ENCODE results near the gene SLC19A1.

Gene SLC19A1

DNA sequence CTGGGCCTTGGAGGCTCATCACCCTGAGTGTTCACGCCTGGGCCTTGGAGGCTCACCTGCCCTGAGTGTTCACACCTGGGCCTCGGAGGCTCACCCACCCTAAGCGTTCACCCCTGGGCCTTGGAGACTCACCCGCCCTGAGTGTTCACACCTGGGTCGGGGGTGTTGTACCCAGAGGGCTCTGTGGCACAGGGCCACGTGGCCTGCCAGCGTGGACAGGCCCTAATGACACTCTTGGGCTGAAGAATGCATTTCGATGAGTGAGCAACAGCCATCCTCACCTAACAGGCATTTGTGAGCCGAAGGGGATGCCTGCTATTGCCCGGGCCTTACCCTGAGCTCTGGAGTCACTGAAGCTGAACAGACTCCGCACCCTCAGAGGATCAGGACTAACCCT, 17.5 kb downstream of the SLC19A1 start:
- ChIA-PET CTCF (no interaction called here), POLR2A (no interaction called here)
- TF ChIP-seq, protein P1, sequence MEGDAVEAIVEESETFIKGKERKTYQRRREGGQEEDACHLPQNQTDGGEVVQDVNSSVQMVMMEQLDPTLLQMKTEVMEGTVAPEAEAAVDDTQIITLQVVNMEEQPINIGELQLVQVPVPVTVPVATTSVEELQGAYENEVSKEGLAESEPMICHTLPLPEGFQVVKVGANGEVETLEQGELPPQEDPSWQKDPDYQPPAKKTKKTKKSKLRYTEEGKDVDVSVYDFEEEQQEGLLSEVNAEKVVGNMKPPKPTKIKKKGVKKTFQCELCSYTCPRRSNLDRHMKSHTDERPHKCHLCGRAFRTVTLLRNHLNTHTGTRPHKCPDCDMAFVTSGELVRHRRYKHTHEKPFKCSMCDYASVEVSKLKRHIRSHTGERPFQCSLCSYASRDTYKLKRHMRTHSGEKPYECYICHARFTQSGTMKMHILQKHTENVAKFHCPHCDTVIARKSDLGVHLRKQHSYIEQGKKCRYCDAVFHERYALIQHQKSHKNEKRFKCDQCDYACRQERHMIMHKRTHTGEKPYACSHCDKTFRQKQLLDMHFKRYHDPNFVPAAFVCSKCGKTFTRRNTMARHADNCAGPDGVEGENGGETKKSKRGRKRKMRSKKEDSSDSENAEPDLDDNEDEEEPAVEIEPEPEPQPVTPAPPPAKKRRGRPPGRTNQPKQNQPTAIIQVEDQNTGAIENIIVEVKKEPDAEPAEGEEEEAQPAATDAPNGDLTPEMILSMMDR (IDR thresholded peaks at IDR 0.05; ENCODE audit: control extremely low read depth, extremely low read depth, low read depth, missing control alignments), result no peak

DNA sequence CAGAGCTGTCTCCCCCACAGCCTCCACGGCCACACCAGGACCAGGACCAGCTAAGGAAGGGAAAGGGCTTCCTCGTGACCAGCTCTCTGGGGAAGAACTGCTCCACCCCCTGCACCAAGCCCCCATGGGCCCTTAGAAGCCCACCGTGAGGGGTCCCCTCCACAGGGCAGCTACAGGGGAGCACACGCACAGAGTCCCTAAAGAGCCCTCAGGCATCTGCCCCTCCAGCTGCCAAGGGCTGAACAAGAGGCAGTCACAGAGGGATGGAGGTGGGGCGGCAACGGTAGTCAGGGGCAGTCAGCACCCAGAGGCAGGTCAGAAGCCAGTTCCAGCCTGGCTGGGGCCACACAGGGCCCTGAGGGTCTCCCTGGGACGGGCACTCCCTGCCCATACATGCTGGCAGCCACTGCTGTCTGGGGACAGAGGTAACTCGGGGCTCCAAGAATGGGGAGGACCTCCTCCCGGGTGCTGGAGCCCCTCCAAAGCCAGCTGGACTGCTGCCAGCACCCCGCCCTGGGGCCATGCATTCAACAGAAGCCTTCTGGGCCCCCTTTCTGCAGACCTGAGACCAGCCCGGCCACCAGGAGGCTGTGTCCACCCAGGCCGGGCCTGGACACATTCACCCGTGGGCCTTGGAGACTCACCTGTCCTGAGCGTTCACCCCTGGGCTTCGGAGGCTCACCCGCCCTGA, 18.7 kb downstream of the SLC19A1 start:
- DNase-seq (ENCODE audit: extremely low spot score), result no peak
- TF ChIP-seq, protein P1 (IDR thresholded peaks at IDR 0.05; ENCODE audit: control extremely low read depth, extremely low read depth, low read depth, missing control alignments), result no peak
- CTCF ChIA-PET, result no interaction called here
- POLR2A ChIA-PET, result no interaction called here

More for the DNA sequence above, 17.5 kb downstream of the SLC19A1 start:
- DNase-seq (ENCODE audit: extremely low spot score), result no peak

DNA sequence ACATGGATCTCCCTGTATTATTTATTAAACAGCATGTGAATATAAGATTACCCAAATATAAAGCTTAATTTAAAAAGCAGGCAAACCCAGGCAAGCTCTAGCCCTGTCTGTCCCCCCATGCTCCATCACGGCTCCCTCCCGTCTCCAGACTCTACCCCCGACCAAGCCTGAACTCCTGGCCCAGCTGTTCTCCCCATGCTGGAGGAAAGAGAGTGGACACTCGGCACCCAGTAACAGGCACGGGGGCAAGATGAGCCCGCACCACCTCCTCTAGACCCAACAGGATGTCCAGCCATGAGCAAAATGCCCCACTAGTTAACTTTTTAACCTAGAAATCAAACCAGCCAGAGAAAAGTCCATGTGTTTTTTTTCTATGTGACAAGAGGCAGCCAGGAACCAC, 19.3 kb downstream of the SLC19A1 start:
- CTCF ChIA-PET, result no interaction called here
- POLR2A ChIA-PET, result no interaction called here
- TF ChIP-seq, protein P1 (IDR thresholded peaks at IDR 0.05; ENCODE audit: control extremely low read depth, extremely low read depth, low read depth, missing control alignments), result no peak
- DNase-seq (ENCODE audit: extremely low spot score), result no peak

DNA sequence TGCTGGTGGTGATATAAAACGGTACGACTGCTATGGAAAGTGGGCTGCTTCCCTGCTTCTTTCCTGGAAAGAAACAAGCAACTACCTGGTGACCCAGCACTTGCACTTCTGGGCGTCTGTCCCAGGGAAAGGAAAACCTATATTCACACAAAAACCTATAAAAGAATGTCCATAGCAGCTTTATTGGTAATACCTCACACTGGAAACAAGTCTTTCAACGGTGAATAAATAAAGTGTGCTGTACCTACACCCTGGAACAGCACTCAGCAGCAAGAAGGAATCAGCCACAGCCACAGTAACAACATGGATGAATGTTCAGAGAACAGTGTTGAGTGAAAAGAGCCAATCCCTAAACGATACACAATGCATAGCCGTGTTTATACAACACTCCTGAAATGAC, 19.9 kb downstream of the SLC19A1 start:
- TF ChIP-seq, protein P1 (IDR thresholded peaks at IDR 0.05; ENCODE audit: control extremely low read depth, extremely low read depth, low read depth, missing control alignments), result no peak
- POLR2A ChIA-PET, result no interaction called here
- DNase-seq (ENCODE audit: extremely low spot score), result no peak
- CTCF ChIA-PET, result no interaction called here

DNA sequence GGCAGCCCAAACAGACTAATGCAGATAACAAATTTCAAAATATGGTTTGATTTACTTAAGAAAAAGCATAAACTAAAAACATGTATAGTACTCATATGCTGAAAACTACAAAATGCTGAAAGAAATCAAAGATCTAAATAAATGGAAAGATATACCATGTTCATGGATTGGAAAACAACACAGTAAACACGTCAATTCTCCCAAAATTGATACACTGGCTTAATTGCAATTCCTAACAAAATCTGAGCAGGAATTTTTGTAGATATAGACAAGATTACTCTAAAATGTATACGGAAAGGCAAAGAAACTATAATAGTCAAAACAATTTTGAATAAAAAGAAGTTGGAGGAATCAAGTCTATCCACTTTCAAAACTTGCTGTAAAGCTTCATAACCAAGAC, 21.0 kb downstream of the SLC19A1 start:
- TF ChIP-seq, protein P1 (IDR thresholded peaks at IDR 0.05; ENCODE audit: control extremely low read depth, extremely low read depth, low read depth, missing control alignments), result no peak
- ChIA-PET CTCF (no interaction called here), POLR2A (no interaction called here)
- no peak for DNase-seq (ENCODE audit: extremely low spot score)

DNA sequence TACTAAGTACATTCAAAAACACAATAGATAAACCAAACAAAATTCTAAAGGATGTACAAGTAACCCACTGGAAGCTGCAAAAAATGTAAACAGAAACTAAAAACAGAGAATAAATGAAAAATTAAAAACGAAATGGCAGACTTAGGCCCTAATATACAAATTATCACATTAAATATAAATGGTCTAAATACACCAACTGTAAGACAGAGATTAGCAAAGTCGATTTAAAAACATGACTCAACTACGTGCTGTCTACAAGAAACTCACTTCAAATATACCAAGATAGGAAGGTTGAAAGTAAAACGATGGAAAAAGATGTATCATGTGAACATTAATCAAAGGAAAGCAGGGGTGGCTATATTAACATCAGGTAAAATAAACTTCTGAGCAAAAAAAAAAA, 23.1 kb downstream of the SLC19A1 start:
- ChIA-PET CTCF (no interaction called here), POLR2A (no interaction called here)

More for the DNA sequence above, 23.1 kb downstream of the SLC19A1 start:
- TF ChIP-seq, protein P1 (IDR thresholded peaks at IDR 0.05; ENCODE audit: control extremely low read depth, extremely low read depth, low read depth, missing control alignments), result no peak
- DNase-seq (ENCODE audit: extremely low spot score), result no peak

Data from GM10248 (cell line).